PFSK-1 (cell line): ENCODE results near the gene LCAT.

Experiments
- FOXP2 ChIP-seq: optimal IDR thresholded peaks from 2 replicates; pipeline ENCODE3; 2011; ENCODE audit warnings: borderline replicate concordance, control low read depth, inconsistent platforms; ENCODE audit not compliant: insufficient read depth; ENCODE audit errors: extremely low read length, extremely low read depth
- POLR2AphosphoS5 ChIP-seq: IDR thresholded peaks from 2 replicates; pipeline ENCODE4 v1.6.1; 2012; ENCODE audit warnings: low read depth, mild to moderate bottlenecking, control low read depth, low read length, moderate library complexity
- SIN3A ChIP-seq: IDR thresholded peaks from 2 replicates; pipeline ENCODE4 v1.6.1; 2012; ENCODE audit warnings: mild to moderate bottlenecking, low read length, moderate library complexity, borderline replicate concordance; ENCODE audit not compliant: insufficient read depth
- TAF1 ChIP-seq: IDR thresholded peaks from 2 replicates; pipeline ENCODE4 v1.6.1; 2012; ENCODE audit warnings: low read length, control low read depth, borderline replicate concordance; ENCODE audit not compliant: insufficient read depth
- TF ChIP-seq, protein P1 (sequence below), 2 experiments: IDR thresholded peaks; 2 replicates each; pipeline versions ENCODE4 v1.6.1 to v1.8.0; 2011 to 2012; ENCODE audit warnings: low read depth in 2 of 2, low read length in 2 of 2, control low read depth in 1 of 2, inconsistent platforms in 1 of 2, mild to moderate bottlenecking in 1 of 2, moderate library complexity in 1 of 2; ENCODE audit not compliant: insufficient read depth in 1 of 2

GRCh38 chr16:67964477-67965131 lies 20.7 kb upstream of the LCAT start:
- TF ChIP-seq, protein P1, sequence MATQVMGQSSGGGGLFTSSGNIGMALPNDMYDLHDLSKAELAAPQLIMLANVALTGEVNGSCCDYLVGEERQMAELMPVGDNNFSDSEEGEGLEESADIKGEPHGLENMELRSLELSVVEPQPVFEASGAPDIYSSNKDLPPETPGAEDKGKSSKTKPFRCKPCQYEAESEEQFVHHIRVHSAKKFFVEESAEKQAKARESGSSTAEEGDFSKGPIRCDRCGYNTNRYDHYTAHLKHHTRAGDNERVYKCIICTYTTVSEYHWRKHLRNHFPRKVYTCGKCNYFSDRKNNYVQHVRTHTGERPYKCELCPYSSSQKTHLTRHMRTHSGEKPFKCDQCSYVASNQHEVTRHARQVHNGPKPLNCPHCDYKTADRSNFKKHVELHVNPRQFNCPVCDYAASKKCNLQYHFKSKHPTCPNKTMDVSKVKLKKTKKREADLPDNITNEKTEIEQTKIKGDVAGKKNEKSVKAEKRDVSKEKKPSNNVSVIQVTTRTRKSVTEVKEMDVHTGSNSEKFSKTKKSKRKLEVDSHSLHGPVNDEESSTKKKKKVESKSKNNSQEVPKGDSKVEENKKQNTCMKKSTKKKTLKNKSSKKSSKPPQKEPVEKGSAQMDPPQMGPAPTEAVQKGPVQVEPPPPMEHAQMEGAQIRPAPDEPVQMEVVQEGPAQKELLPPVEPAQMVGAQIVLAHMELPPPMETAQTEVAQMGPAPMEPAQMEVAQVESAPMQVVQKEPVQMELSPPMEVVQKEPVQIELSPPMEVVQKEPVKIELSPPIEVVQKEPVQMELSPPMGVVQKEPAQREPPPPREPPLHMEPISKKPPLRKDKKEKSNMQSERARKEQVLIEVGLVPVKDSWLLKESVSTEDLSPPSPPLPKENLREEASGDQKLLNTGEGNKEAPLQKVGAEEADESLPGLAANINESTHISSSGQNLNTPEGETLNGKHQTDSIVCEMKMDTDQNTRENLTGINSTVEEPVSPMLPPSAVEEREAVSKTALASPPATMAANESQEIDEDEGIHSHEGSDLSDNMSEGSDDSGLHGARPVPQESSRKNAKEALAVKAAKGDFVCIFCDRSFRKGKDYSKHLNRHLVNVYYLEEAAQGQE (IDR thresholded peaks at IDR 0.05; ENCODE audit: insufficient read depth in 1 of 2, low read depth in 2 of 2, low read length in 2 of 2) = no peak
- TF ChIP-seq POLR2AphosphoS5 (no peak), TAF1 (no peak), SIN3A (no peak), FOXP2 (no peak)
